Endothelial cell of umbilical vein (primary cell): ENCODE results near the gene KCNQ5. TPM values are rescaled to one million over a fixed set of nuclear protein-coding genes. Genes with fewer than 3 reads are reported as not detected.

ENCODE experiments used
- BruUV-seq: library from RNA; stranded (reverse); fragments of 400-500 nt; replicated peaks from 2 replicates; lab custom pipeline; 2021; lab: Mats Ljungman, UMichigan
- CTCF ChIA-PET: fragments of 300-600, 350-600 bp; sonication (Branson Sonifier 250); formaldehyde crosslinking; loops from one replicate; lab custom pipeline; 2021; ENCODE audit warnings: antibody characterized with exemption, inconsistent platforms; lab: Charles Lee
- POLR2A ChIA-PET: fragments of 300-600, 350-600 bp; sonication (Branson Sonifier 250); formaldehyde crosslinking; loops from one replicate; lab custom pipeline; 2021; ENCODE audit warnings: antibody characterized with exemption, inconsistent platforms; lab: Charles Lee
- DNase-seq: peaks from one replicate; pipeline ENCODE4 v3.0.0-alpha.2; 2011; ENCODE audit warnings: low read depth, low spot score
- FAIRE-seq: peaks from 2 replicates; lab custom pipeline; 2011; peaks lifted over from hg19 to GRCh38; lab: Jason Lieb, UNC
- H2AFZ ChIP-seq: 2 replicates; pipeline ENCODE4 v1.6.0; 2012; ENCODE audit warnings: low read depth, low read length, control low read depth, inconsistent platforms
- H3K27ac ChIP-seq: 2 replicates; pipeline ENCODE4 v1.5.1; 2011; ENCODE audit warnings: low read depth, mild to moderate bottlenecking, control low read depth, low read length, moderate library complexity; ENCODE audit not compliant: insufficient read depth
- H3K27me3 ChIP-seq, 2 experiments: 2 replicates each; pipeline versions ENCODE4 v1.6.0 to v1.6.1; 2011; ENCODE audit warnings: low read length in 2 of 2, mixed read lengths in 1 of 2; ENCODE audit not compliant: control insufficient read depth in 2 of 2, insufficient read depth in 2 of 2
- H3K36me3 ChIP-seq, 2 experiments: 2 replicates in 1 of 2; 3 replicates in 1 of 2; pipeline ENCODE4 v1.5.1; 2011; ENCODE audit warnings: low read length in 2 of 2, mild to moderate bottlenecking in 1 of 2, moderate library complexity in 1 of 2; ENCODE audit not compliant: control insufficient read depth in 2 of 2, insufficient read depth in 2 of 2; ENCODE audit errors: extremely low read depth in 1 of 2
- H3K4me1 ChIP-seq: 3 replicates; pipeline ENCODE4 v1.5.1; 2011; ENCODE audit warnings: mild to moderate bottlenecking, low read length; ENCODE audit not compliant: control insufficient read depth, insufficient read depth; ENCODE audit errors: extremely low read depth
- H3K4me2 ChIP-seq: 2 replicates; pipeline ENCODE4 v1.6.1; 2011; ENCODE audit warnings: low read length, control low read depth, mixed read lengths; ENCODE audit not compliant: insufficient read depth
- H3K4me3 ChIP-seq, 3 experiments: fragments of 200-600 bp in 1 of 3; sonication (generic), shearing (Covaris generic) in 1 of 3; replicated peaks in 1 of 3; 2 replicates each; pipeline ENCODE4 v1.5.1; 2011 to 2016; ENCODE audit warnings: control low read depth in 3 of 3, low read length in 3 of 3, mild to moderate bottlenecking in 2 of 3, inconsistent platforms in 1 of 3, low read depth in 1 of 3, moderate library complexity in 1 of 3; ENCODE audit not compliant: insufficient read depth in 1 of 3
- H3K79me2 ChIP-seq: 2 replicates; pipeline ENCODE4 v1.6.0; 2012; ENCODE audit warnings: low read length, inconsistent platforms; ENCODE audit not compliant: control insufficient read depth, insufficient read depth
- H3K9ac ChIP-seq: replicated peaks from 2 replicates; pipeline ENCODE3; 2011; ENCODE audit warnings: low read length, control low read depth; ENCODE audit not compliant: insufficient read depth; ENCODE audit errors: extremely low read depth
- H3K9me1 ChIP-seq: replicated peaks from 3 replicates; pipeline ENCODE4 v1.6.0; 2011; ENCODE audit warnings: mild to moderate bottlenecking, low read length; ENCODE audit not compliant: control insufficient read depth, insufficient read depth; ENCODE audit errors: extremely low read depth
- H3K9me3 ChIP-seq: replicated peaks from 2 replicates; pipeline ENCODE4 v1.5.1; 2012; ENCODE audit warnings: low read length, inconsistent platforms; ENCODE audit not compliant: control insufficient read depth, insufficient read depth
- H4K20me1 ChIP-seq: replicated peaks from 2 replicates; pipeline ENCODE3; 2011; ENCODE audit warnings: mild to moderate bottlenecking, low read length; ENCODE audit not compliant: control insufficient read depth, insufficient read depth; ENCODE audit errors: extremely low read depth
- EZH2 ChIP-seq: IDR thresholded peaks from 2 replicates; pipeline ENCODE4 v1.6.1; 2012; ENCODE audit warnings: borderline replicate concordance, low read depth, mild to moderate bottlenecking, moderate library complexity, low read length, inconsistent platforms; ENCODE audit not compliant: severe bottlenecking
- FOS ChIP-seq: IDR thresholded peaks from 2 replicates; pipeline ENCODE4 v1.6.1; 2011; ENCODE audit warnings: mild to moderate bottlenecking, low read length, moderate library complexity, borderline replicate concordance; ENCODE audit not compliant: insufficient read depth
- GATA2 ChIP-seq: IDR thresholded peaks from 2 replicates; pipeline ENCODE4 v1.7.0; 2011; ENCODE audit warnings: low read depth, mild to moderate bottlenecking, moderate library complexity, mixed read lengths, low read length; ENCODE audit not compliant: insufficient read length, insufficient read depth
- JUN ChIP-seq: IDR thresholded peaks from 2 replicates; pipeline ENCODE4 v1.6.1; 2011; ENCODE audit warnings: borderline replicate concordance, low read depth; ENCODE audit not compliant: insufficient read length, insufficient read depth
- MYC ChIP-seq: IDR thresholded peaks from one replicate; pipeline ENCODE4 v1.6.1; 2011; ENCODE audit warnings: mild to moderate bottlenecking, low read depth, low read length
- POLR2A ChIP-seq: IDR thresholded peaks from 2 replicates; pipeline ENCODE4 v1.6.1; 2012; ENCODE audit warnings: low read depth, mild to moderate bottlenecking, control low read depth, low read length
- POLR2AphosphoS5 ChIP-seq: IDR thresholded peaks from 2 replicates; pipeline ENCODE4 v1.6.1; 2012; ENCODE audit warnings: low read depth, mild to moderate bottlenecking, control low read depth, low read length, moderate library complexity; ENCODE audit not compliant: insufficient read depth
- dilution Hi-C: fragments of 300-500 bp; cut with MboI; formaldehyde crosslinking; loops from one replicate; pipeline ENCODE4 v1.15.0; 2019; ENCODE audit warnings: low sequenced_read_pairs; ENCODE audit not compliant: extremely low pct_ligation_motif_present
- intact Hi-C: fragments of 100-400 bp; cut with micrococcal nuclease; formaldehyde crosslinking; loops from one replicate; pipeline ENCODE4 v1.10.0; 2022
- polyA plus RNA-seq, 4 experiments: library from polyadenylated mRNA; depleted of rRNA in 3 of 4; stranded (reverse) in 3 of 4; unstranded in 1 of 4; fragments of >200 nt; gene quantifications; 2 replicates each; pipeline versions ENCODE4 v1.2.1 to v1.2.3, GENCODE V29; 2011 to 2012; ENCODE audit warnings: missing spikeins in 1 of 4
- total RNA-seq: library from RNA; stranded (reverse); gene quantifications from 2 replicates; pipeline ENCODE4 v1.2.3, GENCODE V29; 2021
- TF ChIP-seq, protein P1 (sequence below): IDR thresholded peaks from 2 replicates; pipeline ENCODE4 v1.6.1; 2011; ENCODE audit not compliant: insufficient read depth, insufficient read length
- TF ChIP-seq, protein P2 (sequence below), 2 donors: IDR thresholded peaks; 1 replicate in 1 of 2; 2 replicates in 1 of 2; pipeline ENCODE4 v1.5.1; 2011; ENCODE audit warnings: low read length in 2 of 2, mild to moderate bottlenecking in 2 of 2, moderate library complexity in 2 of 2, control low read depth in 1 of 2, inconsistent platforms in 1 of 2, low read depth in 1 of 2; ENCODE audit not compliant: insufficient read depth in 1 of 2; ENCODE audit errors: extremely low read depth in 1 of 2

Gene KCNQ5
- total and polyA plus RNA-seq, 2 donors (not counting 3 experiments of a cell fraction or from before 2014, with no cell fraction given) = 0.22 TPM; not detected in 1

DNA sequence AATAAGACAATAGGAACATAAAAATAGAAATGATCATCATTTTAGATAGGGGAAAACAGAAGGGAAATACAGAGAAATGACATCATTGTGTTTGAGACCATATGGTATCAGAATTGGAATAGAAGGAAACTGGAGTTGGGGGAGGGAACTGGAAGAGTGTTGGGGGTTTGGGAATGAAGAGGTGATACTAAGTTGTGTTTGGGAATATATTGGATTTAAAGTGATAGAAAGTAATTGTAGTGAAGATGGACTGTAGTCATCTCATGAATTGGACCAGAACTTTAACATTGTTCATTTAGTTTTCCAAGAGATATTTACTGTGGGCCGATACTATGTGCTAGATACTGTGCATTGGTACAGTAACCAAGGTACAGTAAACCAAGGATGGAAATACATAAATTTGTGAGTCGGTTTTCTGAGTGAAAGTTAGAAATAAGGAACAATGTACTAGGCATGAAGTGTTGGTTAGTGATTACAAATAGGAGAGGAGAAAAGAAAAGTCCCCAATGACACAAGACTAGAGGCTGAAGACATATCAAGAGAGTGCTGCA, 32.3 kb downstream of the KCNQ5 start:
- H3K4me2 ChIP-seq = no peak overlapping the region
- H3K9ac ChIP-seq = no peak overlapping the region
- ChIA-PET POLR2A (no interaction called here), CTCF (no interaction called here)
- no peaks in the 10 kb centered on the region for H3K79me2 ChIP-seq
- H3K9me3 ChIP-seq = no peaks in the 10 kb centered on the region
- peaks cover 0 to 3% of the 10 kb centered on the region in 2 experiments for H3K27me3 ChIP-seq
- dilution Hi-C loops = no loop called here
- no peak for DNase-seq
- no peak for TF ChIP-seq POLR2A
- TF ChIP-seq, protein P1, sequence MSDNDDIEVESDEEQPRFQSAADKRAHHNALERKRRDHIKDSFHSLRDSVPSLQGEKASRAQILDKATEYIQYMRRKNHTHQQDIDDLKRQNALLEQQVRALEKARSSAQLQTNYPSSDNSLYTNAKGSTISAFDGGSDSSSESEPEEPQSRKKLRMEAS = no peak
- no peak for TF ChIP-seq GATA2
- TF ChIP-seq MYC = no peak
- TF ChIP-seq, protein P2, sequence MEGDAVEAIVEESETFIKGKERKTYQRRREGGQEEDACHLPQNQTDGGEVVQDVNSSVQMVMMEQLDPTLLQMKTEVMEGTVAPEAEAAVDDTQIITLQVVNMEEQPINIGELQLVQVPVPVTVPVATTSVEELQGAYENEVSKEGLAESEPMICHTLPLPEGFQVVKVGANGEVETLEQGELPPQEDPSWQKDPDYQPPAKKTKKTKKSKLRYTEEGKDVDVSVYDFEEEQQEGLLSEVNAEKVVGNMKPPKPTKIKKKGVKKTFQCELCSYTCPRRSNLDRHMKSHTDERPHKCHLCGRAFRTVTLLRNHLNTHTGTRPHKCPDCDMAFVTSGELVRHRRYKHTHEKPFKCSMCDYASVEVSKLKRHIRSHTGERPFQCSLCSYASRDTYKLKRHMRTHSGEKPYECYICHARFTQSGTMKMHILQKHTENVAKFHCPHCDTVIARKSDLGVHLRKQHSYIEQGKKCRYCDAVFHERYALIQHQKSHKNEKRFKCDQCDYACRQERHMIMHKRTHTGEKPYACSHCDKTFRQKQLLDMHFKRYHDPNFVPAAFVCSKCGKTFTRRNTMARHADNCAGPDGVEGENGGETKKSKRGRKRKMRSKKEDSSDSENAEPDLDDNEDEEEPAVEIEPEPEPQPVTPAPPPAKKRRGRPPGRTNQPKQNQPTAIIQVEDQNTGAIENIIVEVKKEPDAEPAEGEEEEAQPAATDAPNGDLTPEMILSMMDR (IDR thresholded peaks at IDR 0.05; ENCODE audit: extremely low read depth in 1 of 2, insufficient read depth in 1 of 2, low read depth in 1 of 2, low read length in 2 of 2) = no peak
- TF ChIP-seq EZH2 = no peak
- no peak for TF ChIP-seq FOS
- no peak for TF ChIP-seq POLR2AphosphoS5
- TF ChIP-seq JUN = no peak
- no peak for FAIRE-seq
- no peak overlapping the region for H3K27ac ChIP-seq
- no peaks in the 10 kb centered on the region for H4K20me1 ChIP-seq
- H3K4me3 ChIP-seq = no peak overlapping the region
- H3K9me1 ChIP-seq = no peaks in the 10 kb centered on the region
- H3K36me3 ChIP-seq = no peaks in the 10 kb centered on the region
- intact Hi-C loops = no loop called here
- no TSS peak for BruUV-seq
- no peaks in the 10 kb centered on the region for H3K4me1 ChIP-seq
- H2AFZ ChIP-seq = no peak overlapping the region
